ENCODE data around the gene NF1. TPM values are rescaled to one million over a fixed set of nuclear protein-coding genes. Genes with fewer than 3 reads are reported as not detected.
"Not testable (repeated sequence)": the region's sequence is repeated elsewhere in the genome, so short reads cannot be mapped to it uniquely, and the experiment has no call there.

Gene NF1
- total RNA-seq, 1 experiment from 2014 or later = 25.1 TPM

GRCh38 chr17:31156326-31156725 is 61.5 kb downstream of the NF1 start:
- in situ Hi-C loops (cut with HindIII; ENCODE audit: low pct_unique_long_range_greater_than_20kb, low sequenced_read_pairs) = no loop called here
- DNase-seq (ENCODE audit: low read depth, low spot score) = no peak

GRCh38 chr17:31156864-31157263 is 62.1 kb downstream of the NF1 start:
- in situ Hi-C loops (cut with HindIII; ENCODE audit: low pct_unique_long_range_greater_than_20kb, low sequenced_read_pairs); DNase-seq (ENCODE audit: low read depth, low spot score): not testable (repeated sequence)

GRCh38 chr17:31158746-31159377 is 64.1 kb downstream of the NF1 start:
- DNase-seq (ENCODE audit: low read depth, low spot score) = no peak
- in situ Hi-C loops (cut with HindIII; ENCODE audit: low pct_unique_long_range_greater_than_20kb, low sequenced_read_pairs) = no loop called here

GRCh38 chr17:31163091-31163781 is 68.5 kb downstream of the NF1 start:
- no peak for DNase-seq (ENCODE audit: low read depth, low spot score)
- in situ Hi-C loops (cut with HindIII; ENCODE audit: low pct_unique_long_range_greater_than_20kb, low sequenced_read_pairs) = no loop called here

- in situ Hi-C loops (cut with HindIII; ENCODE audit: low pct_unique_long_range_greater_than_20kb, low sequenced_read_pairs) = no loop called here
- DNase-seq (ENCODE audit: low read depth, low spot score) = no peak
Measured at GRCh38 chr17:31167111-31167510, 72.3 kb downstream of the NF1 start.

- in situ Hi-C loops (cut with HindIII; ENCODE audit: low pct_unique_long_range_greater_than_20kb, low sequenced_read_pairs) = no loop called here
Measured at GRCh38 chr17:31171701-31172100, 76.9 kb downstream of the NF1 start.

GRCh38 chr17:31172388-31172787 is 77.6 kb downstream of the NF1 start:
- no peak for DNase-seq (ENCODE audit: low read depth, low spot score)
- in situ Hi-C loops (cut with HindIII; ENCODE audit: low pct_unique_long_range_greater_than_20kb, low sequenced_read_pairs) = no loop called here

More at GRCh38 chr17:31171701-31172100, 76.9 kb downstream of the NF1 start:
- no peak for DNase-seq (ENCODE audit: low read depth, low spot score)

GRCh38 chr17:31174215-31174614 is 79.4 kb downstream of the NF1 start:
- in situ Hi-C loops (cut with HindIII; ENCODE audit: low pct_unique_long_range_greater_than_20kb, low sequenced_read_pairs) = no loop called here
- DNase-seq (ENCODE audit: low read depth, low spot score) = no peak

- in situ Hi-C loops (cut with HindIII; ENCODE audit: low pct_unique_long_range_greater_than_20kb, low sequenced_read_pairs) = no loop called here
- DNase-seq (ENCODE audit: low read depth, low spot score) = no peak
Measured at GRCh38 chr17:31175237-31175636, 80.5 kb downstream of the NF1 start.

GRCh38 chr17:31176143-31176542 is 81.4 kb downstream of the NF1 start:
- in situ Hi-C loops (cut with HindIII; ENCODE audit: low pct_unique_long_range_greater_than_20kb, low sequenced_read_pairs); DNase-seq (ENCODE audit: low read depth, low spot score): not testable (repeated sequence)

- DNase-seq (ENCODE audit: low read depth, low spot score); in situ Hi-C loops (cut with HindIII; ENCODE audit: low pct_unique_long_range_greater_than_20kb, low sequenced_read_pairs): not testable (repeated sequence)
Measured at GRCh38 chr17:31178951-31179350, 84.2 kb downstream of the NF1 start.

- DNase-seq (ENCODE audit: low read depth, low spot score) = no peak
- in situ Hi-C loops (cut with HindIII; ENCODE audit: low pct_unique_long_range_greater_than_20kb, low sequenced_read_pairs) = no loop called here
Measured at GRCh38 chr17:31195305-31195704, 100.5 kb downstream of the NF1 start.

- in situ Hi-C loops (cut with HindIII; ENCODE audit: low pct_unique_long_range_greater_than_20kb, low sequenced_read_pairs) = no loop called here
- DNase-seq (ENCODE audit: low read depth, low spot score) = no peak
Measured at GRCh38 chr17:31198026-31198425, 103.2 kb downstream of the NF1 start.

- DNase-seq (ENCODE audit: low read depth, low spot score); in situ Hi-C loops (cut with HindIII; ENCODE audit: low pct_unique_long_range_greater_than_20kb, low sequenced_read_pairs): not testable (repeated sequence)
Measured at GRCh38 chr17:31198666-31199065, 103.9 kb downstream of the NF1 start.

- no peak for DNase-seq (ENCODE audit: low read depth, low spot score)
- in situ Hi-C loops (cut with HindIII; ENCODE audit: low pct_unique_long_range_greater_than_20kb, low sequenced_read_pairs) = no loop called here
Measured at GRCh38 chr17:31200287-31200686, 105.5 kb downstream of the NF1 start.

GRCh38 chr17:31202968-31203367 is 108.2 kb downstream of the NF1 start:
- no peak for DNase-seq (ENCODE audit: low read depth, low spot score)
- in situ Hi-C loops (cut with HindIII; ENCODE audit: low pct_unique_long_range_greater_than_20kb, low sequenced_read_pairs) = no loop called here

- in situ Hi-C loops (cut with HindIII; ENCODE audit: low pct_unique_long_range_greater_than_20kb, low sequenced_read_pairs) = no loop called here
- DNase-seq (ENCODE audit: low read depth, low spot score) = no peak
Measured at GRCh38 chr17:31211352-31212012, 116.7 kb downstream of the NF1 start.

GRCh38 chr17:31216031-31216751 is 121.4 kb downstream of the NF1 start:
- peak; percentile 55 for DNase-seq (ENCODE audit: low read depth, low spot score)

More at GRCh38 chr17:31216031-31216751, 121.4 kb downstream of the NF1 start:
- in situ Hi-C loops (cut with HindIII; ENCODE audit: low pct_unique_long_range_greater_than_20kb, low sequenced_read_pairs) = no loop called here

All from SK-MEL-5 (cell line).